CD14-positive monocyte (primary cell): Measurements from ENCODE around the gene FAT1. TPM values are rescaled to one million over a fixed set of nuclear protein-coding genes. Genes with fewer than 3 reads are reported as not detected.

Experiments used
- DNase-seq, 3 donors: peaks; one replicate each; pipeline ENCODE4 v3.0.0-alpha.2; 2011 to 2022
- H2AFZ ChIP-seq: 2 replicates; pipeline ENCODE4 v1.6.0; 2012; ENCODE audit warnings: mild to moderate bottlenecking, low read depth, low read length, inconsistent platforms; ENCODE audit not compliant: insufficient read depth, poor library complexity, severe bottlenecking
- H3K27ac ChIP-seq, 2 donors: 1 replicate in 1 of 2; 2 replicates in 1 of 2; pipeline ENCODE4 v1.5.1; 2012 to 2013; ENCODE audit warnings: low read length in 2 of 2, control low read depth in 1 of 2, inconsistent platforms in 1 of 2, low read depth in 1 of 2, mild to moderate bottlenecking in 1 of 2
- H3K27me3 ChIP-seq, 2 donors: one replicate each; pipeline versions ENCODE4 v1.6.0 to v1.6.1; 2011 to 2013; ENCODE audit warnings: low read length in 2 of 2; ENCODE audit not compliant: control insufficient read depth in 2 of 2, insufficient read depth in 2 of 2
- H3K36me3 ChIP-seq, 2 donors: replicated peaks in 1 of 2; 1 replicate in 1 of 2; 2 replicates in 1 of 2; pipeline versions ENCODE4 v1.5.1 to v1.6.1; 2012 to 2013; ENCODE audit warnings: low read length in 2 of 2, control low read depth in 1 of 2, inconsistent platforms in 1 of 2, mild to moderate bottlenecking in 1 of 2; ENCODE audit not compliant: insufficient read depth in 2 of 2, control insufficient read depth in 1 of 2
- H3K4me1 ChIP-seq, 2 donors: 1 replicate in 1 of 2; 2 replicates in 1 of 2; pipeline versions ENCODE4 v1.5.1 to v1.6.1; 2012 to 2013; ENCODE audit warnings: low read length in 2 of 2, control low read depth in 1 of 2, inconsistent platforms in 1 of 2, mild to moderate bottlenecking in 1 of 2, moderate library complexity in 1 of 2; ENCODE audit not compliant: insufficient read depth in 2 of 2, control insufficient read depth in 1 of 2
- H3K4me2 ChIP-seq: replicated peaks from 2 replicates; pipeline ENCODE3; 2012; ENCODE audit warnings: low read length, moderate library complexity, mild to moderate bottlenecking; ENCODE audit not compliant: poor library complexity, severe bottlenecking; ENCODE audit errors: extremely low read depth
- H3K4me3 ChIP-seq, 3 experiments: fragments of 200-600 bp in 1 of 3; sonication (generic) in 1 of 3; replicated peaks in 1 of 3; 1 replicate in 2 of 3; 2 replicates in 1 of 3; pipeline ENCODE4 v1.5.1; 2011 to 2013; ENCODE audit warnings: low read length in 3 of 3, mild to moderate bottlenecking in 3 of 3, control low read depth in 2 of 3, low read depth in 2 of 3, inconsistent platforms in 1 of 3, moderate library complexity in 1 of 3
- H3K79me2 ChIP-seq: 2 replicates; pipeline ENCODE4 v1.6.0; 2012; ENCODE audit warnings: mild to moderate bottlenecking, control low read depth, inconsistent platforms, low read length, moderate library complexity; ENCODE audit not compliant: insufficient read depth
- H3K9ac ChIP-seq: 2 replicates; pipeline ENCODE4 v1.6.0; 2017; ENCODE audit warnings: low read length, mild to moderate bottlenecking; ENCODE audit not compliant: insufficient read depth, poor library complexity, severe bottlenecking
- H3K9me3 ChIP-seq, 2 donors: replicated peaks in 1 of 2; 1 replicate in 1 of 2; 2 replicates in 1 of 2; pipeline versions ENCODE4 v1.5.1 to v1.6.1; 2012 to 2013; ENCODE audit warnings: low read length in 2 of 2, control low read depth in 1 of 2; ENCODE audit not compliant: control insufficient read depth in 1 of 2, insufficient read depth in 1 of 2
- H4K20me1 ChIP-seq: 2 replicates; pipeline ENCODE4 v1.6.0; 2012; ENCODE audit warnings: mild to moderate bottlenecking, low read length, control low read depth, moderate library complexity; ENCODE audit not compliant: insufficient read depth
- H3K27ac Mint-ChIP-seq, 7 donors: one replicate each; pipeline ENCODE4 v1.8.0; 2020; ENCODE audit warnings: mild to moderate bottlenecking in 7 of 7, mixed read lengths in 7 of 7, moderate library complexity in 6 of 7, inconsistent platforms in 2 of 7
- H3K27me3 Mint-ChIP-seq, 3 donors: one replicate each; pipeline ENCODE4 v1.8.0; 2021 to 2022; ENCODE audit warnings: low read depth in 3 of 3, mild to moderate bottlenecking in 3 of 3, mixed read lengths in 3 of 3, moderate library complexity in 3 of 3, inconsistent platforms in 1 of 3
- H3K36me3 Mint-ChIP-seq, 2 donors: one replicate each; pipeline ENCODE4 v1.8.0; 2020; ENCODE audit warnings: mixed read lengths in 2 of 2, inconsistent platforms in 1 of 2, mild to moderate bottlenecking in 1 of 2
- H3K4me1 Mint-ChIP-seq: one replicate; pipeline ENCODE4 v1.8.0; 2020; ENCODE audit warnings: mild to moderate bottlenecking, mixed read lengths
- H3K4me3 Mint-ChIP-seq, 2 donors: one replicate each; pipeline ENCODE4 v1.8.0; 2020; ENCODE audit warnings: mild to moderate bottlenecking in 2 of 2, mixed read lengths in 2 of 2, moderate library complexity in 1 of 2
- H3K9me3 Mint-ChIP-seq, 7 donors: one replicate each; pipeline ENCODE4 v1.8.0; 2020 to 2022; ENCODE audit warnings: mixed read lengths in 7 of 7, mild to moderate bottlenecking in 6 of 7, moderate library complexity in 6 of 7, inconsistent platforms in 2 of 7
- CTCF ChIP-seq: fragments of 200-600 bp; IDR thresholded peaks from one replicate; pipeline ENCODE4 v1.8.0; 2022; ENCODE audit warnings: antibody characterized with exemption, mild to moderate bottlenecking
- WGBS: methylation state at CpG from one replicate; pipeline ENCODE4 v1.1.5; 2013; ENCODE audit warnings: missing lambda C conversion rate; ENCODE audit not compliant: insufficient coverage; 5-methylcytosine and 5-hydroxymethylcytosine counted together
- intact Hi-C, 2 donors: fragments of 100-400 bp; cut with micrococcal nuclease; formaldehyde crosslinking; loops; one replicate each; pipeline versions ENCODE4 v1.15.0 to v1.15.1; 2023
- polyA plus RNA-seq, 3 donors: library from polyadenylated mRNA; depleted of rRNA in 1 of 3; unstranded in 2 of 3; stranded (reverse) in 1 of 3; fragments of 300-500 nt in 2 of 3; fragments of >200 nt in 1 of 3; fragmentation: Illumina TruSeq in 2 of 3; gene quantifications; 1 replicate in 2 of 3; 2 replicates in 1 of 3; pipeline ENCODE4 v1.2.3, GENCODE V29; 2012 to 2021

The FAT1 gene
- polyA plus RNA-seq, 3 donors = not detected

- Mint-ChIP-seq H3K4me1 (no peaks in the 10 kb centered on the region), H3K27me3 (peaks cover 0 to 4% (median 3%) of the 10 kb centered on the region in 3 donors), H3K9me3 (no peaks in the 10 kb centered on the region), H3K36me3 (no peaks in the 10 kb centered on the region), H3K4me3 (no peak overlapping the region), H3K27ac (no peak overlapping the region)
- Histone ChIP-seq H3K27ac (no peak overlapping the region), H2AFZ (no peak overlapping the region), H3K4me2 (no peak overlapping the region), H3K79me2 (no peaks in the 10 kb centered on the region), H3K4me3 (no peak overlapping the region), H3K4me1 (no peaks in the 10 kb centered on the region), H4K20me1 (no peaks in the 10 kb centered on the region), H3K36me3 (no peaks in the 10 kb centered on the region), H3K27me3 (no peaks in the 10 kb centered on the region), H3K9ac (no peak overlapping the region), H3K9me3 (no peaks in the 10 kb centered on the region)
- WGBS = 94% methylated on average over 12 of the region's 20 CpGs
- intact Hi-C loops = no loop called here
- no peak for DNase-seq
- no peak for TF ChIP-seq CTCF
Observed at GRCh38 chr4:186588503-186588902, 135.2 kb downstream of the FAT1 start.

GRCh38 chr4:186587416-186588018 is 136.1 kb downstream of the FAT1 start:
- Histone ChIP-seq H3K27ac (no peak overlapping the region), H3K4me3 (no peak overlapping the region), H2AFZ (no peak overlapping the region), H3K9me3 (no peaks in the 10 kb centered on the region), H3K4me1 (no peaks in the 10 kb centered on the region), H3K79me2 (no peaks in the 10 kb centered on the region), H3K9ac (no peak overlapping the region), H3K4me2 (no peak overlapping the region), H4K20me1 (no peaks in the 10 kb centered on the region), H3K27me3 (no peaks in the 10 kb centered on the region), H3K36me3 (no peaks in the 10 kb centered on the region)
- no peaks in the 10 kb centered on the region for H3K4me1 Mint-ChIP-seq
- WGBS = no CpG with 5 or more reads among the region's 4 CpGs
- no peak overlapping the region for H3K4me3 Mint-ChIP-seq
- H3K36me3 Mint-ChIP-seq = no peaks in the 10 kb centered on the region
- TF ChIP-seq CTCF = peak; percentile 94
- DNase-seq = peak; percentile 2 to 18 (median 12)
- H3K27ac Mint-ChIP-seq = no peak overlapping the region
- intact Hi-C loops = no loop called here
- peaks cover 0 to 4% (median 3%) of the 10 kb centered on the region in 3 donors for H3K27me3 Mint-ChIP-seq
- H3K9me3 Mint-ChIP-seq = peaks cover 0 to 2% (median 0%) of the 10 kb centered on the region in 7 donors
